ENCODE measurements around the gene PEX10. TPM values are rescaled to one million over a fixed set of nuclear protein-coding genes. Genes with fewer than 3 reads are reported as not detected.

Gene PEX10
- total RNA-seq, 1 experiment from 2014 or later = 67.4 TPM

DNA sequence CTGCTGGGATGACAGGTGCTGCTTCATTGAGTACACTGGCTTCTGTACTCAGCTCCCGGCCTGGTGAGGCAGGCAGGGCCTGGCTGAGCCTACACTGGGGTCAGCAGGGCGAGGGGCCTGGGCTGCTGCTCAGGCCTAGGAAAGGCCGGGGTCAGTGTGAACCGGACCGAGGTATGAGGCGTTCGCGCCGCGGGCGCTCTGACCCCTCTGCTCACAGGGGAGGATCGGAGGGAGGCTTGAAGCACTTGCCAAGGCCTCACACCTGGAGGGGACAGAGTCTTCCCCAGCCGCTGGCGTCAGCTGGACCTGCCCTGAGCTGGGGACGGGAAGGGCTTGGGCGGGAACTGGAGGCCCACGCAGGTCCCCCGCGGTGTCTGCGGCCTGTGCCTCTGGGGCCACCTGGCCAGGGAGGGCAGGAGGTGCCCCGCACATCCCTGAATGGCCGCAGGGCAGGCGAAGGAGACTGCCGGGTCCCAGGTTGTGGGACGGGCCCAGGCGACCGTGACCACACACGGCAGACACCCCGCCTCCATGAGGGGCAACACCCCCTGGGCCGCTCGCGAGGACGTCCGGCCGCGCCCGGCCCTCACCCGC is 466 bp downstream of the PEX10 start:
- in situ Hi-C loops (cut with HindIII; ENCODE audit: low pct_unique_long_range_greater_than_20kb, low sequenced_read_pairs) = no loop called here
- DNase-seq (ENCODE audit: low read depth) = no peak

DNA sequence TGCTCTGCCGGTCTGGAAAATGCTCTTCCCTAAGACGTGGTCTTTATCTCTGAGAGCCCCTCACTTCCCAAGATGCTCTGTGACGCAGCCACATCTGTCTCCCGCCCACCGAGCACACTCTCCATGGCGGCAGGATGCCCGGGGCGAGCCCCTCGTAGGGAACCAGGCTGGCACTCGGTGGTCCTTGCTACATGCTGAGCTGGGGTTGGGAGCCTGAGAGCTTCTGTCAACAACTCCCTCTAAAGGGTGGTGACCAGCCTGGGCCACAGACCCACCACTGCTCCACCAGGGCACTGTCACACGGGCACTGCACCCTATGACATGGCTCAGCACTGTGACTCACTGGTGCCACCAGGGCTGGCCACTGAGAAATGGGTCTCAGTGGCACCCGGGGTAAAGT is 2.6 kb downstream of the PEX10 start:
- no peak for DNase-seq (ENCODE audit: low read depth)
- in situ Hi-C loops (cut with HindIII; ENCODE audit: low pct_unique_long_range_greater_than_20kb, low sequenced_read_pairs) = no loop called here

DNA sequence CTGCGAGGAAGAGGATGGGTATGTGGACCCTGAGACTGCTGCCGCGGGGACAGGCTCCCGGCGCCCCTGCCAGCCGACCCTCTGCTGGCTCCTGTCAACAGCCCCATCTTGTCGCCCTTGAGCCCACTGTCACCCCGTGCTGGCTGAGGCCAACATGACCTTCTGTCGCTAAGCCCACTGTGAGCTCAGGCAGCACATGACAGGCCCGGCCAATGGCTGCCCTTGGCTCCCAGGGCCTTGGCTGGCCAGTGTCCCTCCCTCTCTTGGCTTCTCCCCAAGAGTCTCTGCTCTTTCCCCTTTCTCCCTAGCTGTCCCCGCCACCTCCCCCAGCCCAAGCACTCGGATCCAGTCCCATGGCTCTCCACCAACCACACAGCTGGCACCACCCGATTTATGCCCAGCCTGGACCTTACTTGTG is 3.5 kb downstream of the PEX10 start:
- DNase-seq (ENCODE audit: low read depth) = no peak
- in situ Hi-C loops (cut with HindIII; ENCODE audit: low pct_unique_long_range_greater_than_20kb, low sequenced_read_pairs) = no loop called here

- in situ Hi-C loops (cut with HindIII; ENCODE audit: low pct_unique_long_range_greater_than_20kb, low sequenced_read_pairs) = no loop called here
- no peak for DNase-seq (ENCODE audit: low read depth)
Measured at GRCh38 chr1:2408456-2408855, 3.9 kb downstream of the PEX10 start.

- in situ Hi-C loops (cut with HindIII; ENCODE audit: low pct_unique_long_range_greater_than_20kb, low sequenced_read_pairs) = no loop called here
- no peak for DNase-seq (ENCODE audit: low read depth)
Measured at GRCh38 chr1:2407991-2408275, 4.4 kb downstream of the PEX10 start.

DNA sequence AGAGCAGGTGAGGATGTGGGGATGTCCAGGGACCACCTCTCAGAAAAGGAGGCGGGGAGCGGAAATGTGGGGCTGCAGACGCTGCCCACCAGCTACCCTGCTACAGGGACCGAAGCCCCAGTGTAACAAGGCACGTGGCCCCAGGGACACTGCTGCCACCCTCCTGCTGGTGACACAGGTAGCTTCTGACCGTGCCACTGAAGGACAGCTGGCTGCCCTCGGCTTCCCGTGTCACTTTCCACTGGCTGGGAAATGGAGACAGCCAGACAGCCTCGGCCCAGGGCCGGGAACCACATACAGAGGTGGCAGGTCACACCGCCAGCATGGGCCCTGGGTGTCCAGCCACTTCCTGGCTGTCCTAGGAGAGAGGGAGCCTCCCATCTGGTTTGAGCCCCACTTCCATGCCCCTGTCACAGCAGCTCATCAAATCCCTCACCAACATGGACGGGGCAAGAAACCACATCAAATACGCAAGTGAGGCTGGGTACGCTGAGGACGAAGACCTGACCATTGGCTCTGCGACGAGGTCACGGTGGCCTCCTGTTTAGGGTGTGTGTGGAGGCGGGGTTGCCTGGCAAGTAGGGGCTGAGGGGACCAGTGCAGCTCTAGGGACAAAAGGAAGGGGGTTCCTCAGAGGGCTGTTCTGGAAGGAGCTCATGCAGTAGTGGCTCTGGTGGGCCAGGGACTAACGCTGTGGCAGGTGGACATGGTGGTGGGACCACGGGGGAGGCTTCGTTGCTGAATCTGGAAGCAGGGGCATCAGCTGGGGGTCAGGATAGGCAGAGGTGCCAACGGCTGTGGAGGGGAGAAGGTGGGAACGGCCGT is 5.0 kb downstream of the PEX10 start:
- in situ Hi-C loops (cut with HindIII; ENCODE audit: low pct_unique_long_range_greater_than_20kb, low sequenced_read_pairs) = no loop called here
- no peak for DNase-seq (ENCODE audit: low read depth)

GRCh38 chr1:2406451-2407041 is 5.8 kb downstream of the PEX10 start:
- in situ Hi-C loops (cut with HindIII; ENCODE audit: low pct_unique_long_range_greater_than_20kb, low sequenced_read_pairs) = no loop called here
- no peak for DNase-seq (ENCODE audit: low read depth)

DNA sequence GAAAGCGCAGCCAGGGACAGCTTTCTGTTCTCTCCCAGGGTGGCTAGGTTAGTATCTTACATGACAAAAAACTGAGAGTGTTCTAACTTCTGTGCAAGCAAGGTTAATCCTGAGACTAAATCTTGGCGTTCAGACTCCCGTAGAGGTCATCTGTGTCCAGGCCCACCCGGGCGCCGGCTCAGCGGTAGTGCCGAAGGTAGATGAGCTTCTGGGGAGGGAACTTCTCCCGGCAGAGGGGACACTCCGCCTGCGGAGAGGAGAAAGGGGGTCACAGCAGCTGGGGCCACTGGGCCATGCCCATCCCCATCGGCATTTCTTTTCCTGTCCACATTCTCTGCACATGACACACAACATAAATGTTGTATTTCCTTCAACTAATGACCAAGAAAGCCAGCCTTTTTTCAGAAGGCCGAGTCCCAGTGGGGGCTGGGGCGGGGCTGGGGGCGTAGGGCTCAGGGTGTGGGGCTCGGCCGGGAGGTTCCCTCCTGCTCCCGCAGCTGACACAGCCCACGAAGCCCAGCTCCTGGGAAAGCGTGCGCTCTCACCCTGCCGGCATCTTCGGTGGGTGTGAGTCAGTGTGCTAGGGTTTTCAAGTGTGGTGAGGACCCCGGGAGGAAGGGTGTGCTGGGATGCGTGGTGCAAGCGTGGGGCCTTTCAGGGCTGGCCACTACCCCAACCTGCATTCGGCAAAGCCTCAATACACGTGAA is 6.6 kb downstream of the PEX10 start:
- DNase-seq (ENCODE audit: low read depth) = no peak
- in situ Hi-C loops (cut with HindIII; ENCODE audit: low pct_unique_long_range_greater_than_20kb, low sequenced_read_pairs) = no loop called here

DNA sequence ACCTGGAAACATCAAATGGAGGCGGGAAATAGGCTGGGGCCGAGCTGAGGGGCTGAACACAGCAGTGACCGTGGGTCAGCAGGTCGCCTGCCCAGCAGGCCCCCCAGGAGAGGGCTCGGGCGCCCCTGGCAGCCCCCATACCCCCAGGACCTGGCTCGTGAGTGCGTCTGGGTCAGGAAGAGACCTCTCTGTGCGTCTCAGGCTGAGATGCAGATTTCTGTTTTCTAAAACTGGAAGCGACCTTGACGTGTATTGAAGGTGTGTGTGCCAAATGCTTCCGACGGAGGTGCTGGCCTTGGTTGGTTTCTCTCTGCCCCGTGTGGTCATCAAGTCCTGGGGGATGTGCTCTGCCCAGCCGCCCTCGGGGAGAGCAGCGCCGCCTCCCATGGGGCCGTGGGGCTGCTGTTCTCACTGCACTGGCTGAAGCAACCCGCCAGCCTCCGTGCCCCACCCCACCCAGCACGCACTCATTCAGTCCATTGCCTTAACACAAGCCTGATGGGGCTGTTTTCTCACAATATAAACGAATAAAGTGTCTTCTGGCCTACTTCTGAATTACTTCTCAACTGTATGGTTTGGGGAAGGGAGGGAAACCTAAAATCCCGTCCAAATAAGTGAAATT is 7.4 kb downstream of the PEX10 start:
- in situ Hi-C loops (cut with HindIII; ENCODE audit: low pct_unique_long_range_greater_than_20kb, low sequenced_read_pairs) = no loop called here
- no peak for DNase-seq (ENCODE audit: low read depth)

- no peak for DNase-seq (ENCODE audit: low read depth)
- in situ Hi-C loops (cut with HindIII; ENCODE audit: low pct_unique_long_range_greater_than_20kb, low sequenced_read_pairs) = no loop called here
Measured at GRCh38 chr1:2404142-2404889, 8.0 kb downstream of the PEX10 start.

- no peak for DNase-seq (ENCODE audit: low read depth)
- in situ Hi-C loops (cut with HindIII; ENCODE audit: low pct_unique_long_range_greater_than_20kb, low sequenced_read_pairs) = no loop called here
Measured at GRCh38 chr1:2403273-2403672, 9.1 kb downstream of the PEX10 start.

DNA sequence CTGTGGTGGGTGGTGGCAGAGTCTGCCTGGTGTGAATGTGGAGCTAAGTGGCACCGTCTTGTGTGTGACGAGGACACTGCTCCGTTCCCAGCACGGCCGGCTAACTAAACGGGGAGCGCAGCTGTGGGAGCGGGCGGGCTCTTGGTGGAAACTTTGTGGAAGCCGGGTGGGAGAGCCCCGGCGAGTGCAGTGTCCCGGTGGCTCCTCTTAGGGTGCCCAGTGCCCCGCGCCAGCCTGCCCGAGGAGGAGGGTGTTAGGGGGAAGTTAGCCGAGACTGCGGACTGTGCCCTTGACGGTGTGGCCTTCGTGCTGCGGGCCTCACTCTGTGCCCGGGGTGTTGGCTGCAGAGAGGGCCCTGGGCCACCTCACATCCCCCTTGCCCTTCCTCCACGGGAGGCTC is 9.9 kb downstream of the PEX10 start:
- in situ Hi-C loops (cut with HindIII; ENCODE audit: low pct_unique_long_range_greater_than_20kb, low sequenced_read_pairs) = no loop called here
- no peak for DNase-seq (ENCODE audit: low read depth)

- no peak for DNase-seq (ENCODE audit: low read depth)
- in situ Hi-C loops (cut with HindIII; ENCODE audit: low pct_unique_long_range_greater_than_20kb, low sequenced_read_pairs) = no loop called here
Measured at GRCh38 chr1:2400950-2401649, 11.3 kb downstream of the PEX10 start.

DNA sequence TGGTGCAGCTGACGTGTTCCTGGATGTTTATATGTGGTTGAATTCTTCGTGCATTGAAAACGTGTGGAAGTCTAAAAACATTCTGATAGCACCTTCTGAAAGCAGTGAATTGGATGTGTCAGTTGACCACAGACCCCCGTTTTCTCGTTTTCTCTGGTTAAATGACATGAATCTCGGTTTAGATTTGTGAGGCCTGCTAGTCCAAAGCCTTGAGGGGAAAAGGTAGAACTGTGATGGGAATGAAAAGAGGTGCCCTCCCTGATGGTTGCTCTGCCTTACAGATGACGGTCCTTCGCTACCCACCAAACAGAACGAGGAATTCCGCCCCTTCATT is 11.8 kb downstream of the PEX10 start:
- in situ Hi-C loops (cut with HindIII; ENCODE audit: low pct_unique_long_range_greater_than_20kb, low sequenced_read_pairs) = no loop called here
- DNase-seq (ENCODE audit: low read depth) = no peak

DNA sequence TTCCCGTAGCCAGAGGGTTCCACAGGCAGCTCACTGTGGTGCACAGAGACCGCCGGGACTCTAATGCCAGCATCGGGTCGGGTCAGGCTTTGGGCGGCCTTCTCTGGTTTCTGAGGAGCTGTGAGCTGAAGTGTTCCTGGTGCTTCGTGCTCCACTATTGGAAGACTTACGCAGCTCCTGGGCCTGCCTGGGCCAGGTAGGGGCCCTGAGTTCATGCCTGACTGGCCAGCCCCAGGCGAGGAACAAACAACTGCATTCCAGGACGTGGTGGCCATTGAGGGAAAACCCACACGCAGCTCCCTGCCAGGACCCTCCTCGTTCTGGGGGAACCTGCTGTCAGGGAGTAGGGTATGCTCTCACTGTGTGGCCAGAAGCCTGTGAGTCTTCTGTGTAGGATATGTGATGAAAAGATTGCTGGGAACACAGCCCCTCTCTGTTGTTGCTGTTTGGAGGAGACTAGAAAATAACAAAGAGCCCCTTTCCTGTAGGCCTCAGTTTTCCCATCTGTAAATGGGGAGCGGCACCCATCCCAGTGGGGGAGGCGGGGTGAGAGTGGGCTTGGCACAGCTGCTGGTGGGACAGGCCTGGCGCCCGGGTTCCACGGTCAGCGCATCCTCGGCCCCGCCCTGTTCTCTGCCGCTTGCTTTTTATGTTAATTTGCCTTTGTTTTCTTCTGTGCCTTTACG is 12.3 kb downstream of the PEX10 start:
- in situ Hi-C loops (cut with HindIII; ENCODE audit: low pct_unique_long_range_greater_than_20kb, low sequenced_read_pairs) = loop anchor here (10.0 kb wide), 1 partner anchor 205 kb away; the partner anchor contains the start of gene FAAP20
- no peak for DNase-seq (ENCODE audit: low read depth)

- in situ Hi-C loops (cut with HindIII; ENCODE audit: low pct_unique_long_range_greater_than_20kb, low sequenced_read_pairs) = loop anchor here (10.0 kb wide), 1 partner anchor 204 kb away; the partner anchor contains the start of gene FAAP20
- DNase-seq (ENCODE audit: low read depth) = no peak
Measured at GRCh38 chr1:2398871-2399270, 13.5 kb downstream of the PEX10 start.
